ENCODE results near the gene UAP1. TPM values are rescaled to one million over a fixed set of nuclear protein-coding genes. Genes with fewer than 3 reads are reported as not detected.

UAP1 gene
- total RNA-seq, result 185 and 237 TPM in 2 replicates

GRCh38 chr1:162561616-162562469 is at the start of gene UAP1:
TSS of gene UAP1 (plus strand) at chr1:162561722. CDS start at chr1:162566069, 4,347 bp downstream.

DNA sequence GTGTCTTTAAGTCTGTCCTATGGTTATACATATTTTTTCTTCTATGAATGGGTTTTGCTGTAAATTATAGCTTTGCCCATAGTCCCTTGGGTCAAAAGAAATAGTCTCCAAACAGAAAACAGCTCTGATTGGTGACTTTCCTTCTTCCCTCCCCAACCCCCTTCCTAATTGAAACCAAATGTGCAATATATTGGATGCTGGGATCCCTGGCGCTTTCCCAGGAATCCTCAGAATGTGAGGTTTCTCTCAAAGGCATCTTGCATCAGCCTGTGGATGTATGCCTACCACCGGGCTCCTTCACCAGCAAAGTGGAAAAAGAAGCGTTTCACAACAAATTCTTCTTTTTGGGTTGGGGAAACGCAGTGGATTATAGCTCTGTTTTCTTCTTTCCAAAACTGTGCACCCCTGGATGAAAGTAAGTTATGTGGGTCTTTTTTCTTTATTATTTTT is 70.7 kb downstream of the UAP1 start, which contains the start of gene DDR2:
DDR2 (plus strand) TSS at position 248 of the 450 bp plus-strand sequence. CDS start 86,600 bp downstream, outside the sequence.

Small RNA genes lying within 50 kb of the gene (small RNA-seq; reads per million reads assigned to genes)
- 0.28 reads per million for gene UQCRBP2

Other genes with a start within 250 kb of the UAP1 start
- gene SPATA46, start 184.9 kb upstream of the UAP1 start, total RNA-seq, result not detected in 2 replicates
- gene C1orf226, start 180.0 kb upstream of the UAP1 start, total RNA-seq, result 3.4 and 3.7 TPM in 2 replicates
- 0.07 TPM in 1 of 2 replicates, not detected in the other for gene SH2D1B, start 149.6 kb upstream of the UAP1 start, total RNA-seq
- 118 and 126 TPM in 2 replicates for gene UHMK1, start 63.9 kb upstream of the UAP1 start, total RNA-seq
- 65.0 and 66.8 TPM in 2 replicates for gene DDR2, start 70.7 kb downstream of the UAP1 start, total RNA-seq
- gene HSD17B7, start 229.0 kb downstream of the UAP1 start, total RNA-seq, result 18.0 and 39.3 TPM in 2 replicates

Measured in thoracic aorta endothelial cell (primary cell).